ES-I3 (cell line): ENCODE data around the gene TLK2.

Experiments
- H3K36me3 ChIP-seq: 2 replicates; pipeline ENCODE4 v1.6.1; 2013; ENCODE audit warnings: mild to moderate bottlenecking, low read length, control low read depth, moderate library complexity; ENCODE audit not compliant: insufficient read depth
- H3K4me1 ChIP-seq: 2 replicates; pipeline ENCODE4 v1.6.1; 2013; ENCODE audit warnings: mild to moderate bottlenecking, control low read depth, low read length; ENCODE audit not compliant: insufficient read depth
- H3K9ac ChIP-seq: 2 replicates; pipeline ENCODE4 v1.6.1; 2013; ENCODE audit warnings: low read depth, mild to moderate bottlenecking, low read length, moderate library complexity
- H3K9me3 ChIP-seq: 2 replicates; pipeline ENCODE4 v1.6.1; 2013; ENCODE audit warnings: mild to moderate bottlenecking, low read length, moderate library complexity; ENCODE audit not compliant: control insufficient read depth, insufficient read depth

The TLK2 gene

DNA sequence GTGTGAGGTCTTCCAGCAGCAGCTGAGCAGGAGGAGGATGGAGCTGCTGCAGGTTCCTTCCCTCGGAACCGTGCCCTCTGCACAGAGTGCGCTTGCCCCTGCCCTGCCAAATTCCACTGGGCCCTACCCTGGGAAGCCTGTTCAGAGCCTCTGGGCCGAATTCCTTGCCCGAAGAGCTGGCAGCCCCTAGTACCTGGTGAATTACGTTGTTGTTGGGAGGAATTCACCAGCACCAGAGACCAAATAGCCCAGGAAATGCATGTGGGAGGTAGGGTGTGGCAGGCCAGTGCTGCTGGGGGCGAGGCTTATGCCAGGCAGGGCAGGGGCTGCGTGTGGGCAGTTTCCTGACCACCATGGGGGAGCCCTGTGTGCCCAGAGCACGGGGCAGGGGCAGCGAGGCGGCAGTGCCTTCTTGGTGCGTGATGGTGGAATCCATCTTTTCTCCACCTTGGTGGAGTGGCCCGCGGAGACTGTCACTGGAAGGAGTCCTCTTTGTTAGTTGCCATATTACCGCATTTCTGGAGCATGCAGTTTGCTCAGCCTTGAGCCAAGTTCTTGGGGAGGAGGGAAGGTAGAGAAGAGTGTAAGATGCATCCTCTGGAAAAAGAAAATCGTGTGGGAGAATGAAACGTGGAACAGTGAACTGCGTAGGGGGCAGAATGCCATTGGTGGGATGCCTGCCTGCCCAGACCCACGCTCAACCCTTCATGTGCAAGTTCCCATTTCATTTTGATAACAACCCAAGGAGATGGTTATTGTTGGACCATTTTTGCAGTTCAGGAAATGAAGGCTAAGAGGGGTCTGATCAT, 151.1 kb downstream of the TLK2 start:
- Histone ChIP-seq H3K4me1 (peaks cover 36% of the 10 kb centered on the region), H3K9me3 (no peaks in the 10 kb centered on the region), H3K36me3 (no peaks in the 10 kb centered on the region), H3K9ac (peak overlapping the region; percentile 97)

DNA sequence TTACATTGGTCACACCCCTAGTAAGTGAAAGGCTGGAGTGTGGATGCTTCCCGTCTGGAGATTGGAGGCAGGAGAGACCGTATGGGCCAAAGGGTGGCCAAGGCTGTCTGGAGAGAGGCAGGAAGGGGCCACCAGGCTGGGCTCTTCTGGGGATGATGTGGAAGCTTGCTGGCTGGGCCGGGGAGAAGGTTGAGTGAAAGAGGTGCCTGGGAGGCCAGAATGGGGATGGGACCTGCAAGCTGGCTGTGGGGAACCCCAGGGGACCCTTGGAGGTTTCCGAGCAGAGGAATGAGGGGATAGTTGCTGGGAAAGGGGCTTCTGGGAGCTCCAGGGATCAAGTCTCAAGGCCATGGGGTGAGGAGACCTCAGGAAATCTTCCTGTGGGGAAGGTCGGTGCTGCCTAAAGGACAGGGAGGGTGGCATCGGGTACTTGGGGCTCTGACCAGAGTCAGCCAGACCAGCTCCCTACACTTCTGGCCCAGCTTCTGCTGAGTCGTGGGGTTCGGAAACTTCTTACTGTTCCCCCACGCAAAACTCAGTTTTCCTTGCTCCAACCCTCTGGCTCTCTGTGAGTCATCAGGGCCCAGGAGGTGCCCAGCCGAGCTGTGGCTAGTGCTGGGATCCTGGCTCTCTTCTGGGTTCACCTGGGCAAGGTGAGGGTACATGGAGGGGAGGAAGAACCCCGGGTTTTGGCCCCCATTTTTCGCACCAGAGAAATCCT, 151.9 kb downstream of the TLK2 start:
- Histone ChIP-seq H3K9ac (no peak overlapping the region), H3K36me3 (no peaks in the 10 kb centered on the region), H3K9me3 (no peaks in the 10 kb centered on the region), H3K4me1 (peaks cover 36% of the 10 kb centered on the region)

DNA sequence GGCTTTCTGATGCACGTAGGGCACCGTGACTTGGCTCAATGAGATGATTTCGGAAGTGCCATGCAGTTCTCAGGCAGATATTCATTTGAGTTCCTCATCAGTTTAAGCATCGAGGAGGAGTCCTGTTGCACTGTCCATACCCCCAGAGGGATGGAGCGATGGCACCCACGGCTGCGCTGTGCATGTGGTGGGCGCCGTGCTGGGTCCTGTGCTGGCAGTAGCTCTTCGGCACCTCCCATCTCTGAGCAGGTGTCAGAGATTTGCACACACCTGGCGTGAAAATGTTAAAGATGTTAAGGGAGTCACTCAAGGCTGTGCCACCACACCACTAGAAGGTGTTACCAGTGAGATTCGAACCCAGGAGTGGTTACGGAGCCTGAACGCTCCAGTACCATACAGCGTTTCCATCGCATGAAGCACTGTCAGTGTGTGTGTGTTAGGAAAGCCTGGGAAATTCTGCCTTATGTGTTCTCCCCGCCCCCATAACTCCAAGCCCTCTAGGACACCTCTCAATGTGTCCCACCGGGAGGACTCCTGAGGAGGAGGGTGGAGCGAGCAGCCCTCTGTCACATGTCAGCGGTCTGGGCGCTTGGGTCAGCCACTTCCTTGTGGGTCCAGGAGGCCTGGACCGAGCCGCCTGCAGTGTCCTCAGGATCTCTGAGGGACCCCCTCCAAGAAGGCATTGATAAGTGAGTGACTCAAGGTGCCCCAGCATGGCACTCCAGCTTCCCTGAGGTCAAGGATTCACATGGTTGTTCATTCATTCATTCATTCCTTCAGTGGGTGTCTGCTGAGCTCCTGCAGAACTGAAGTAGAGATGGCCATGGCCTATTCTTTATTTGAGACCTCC, 152.7 kb downstream of the TLK2 start:
- Histone ChIP-seq H3K9ac (no peak overlapping the region), H3K36me3 (no peaks in the 10 kb centered on the region), H3K9me3 (no peaks in the 10 kb centered on the region), H3K4me1 (peaks cover 36% of the 10 kb centered on the region)

GRCh38 chr17:62631936-62632924, 153.6 kb downstream of the TLK2 start:
- peaks cover 36% of the 10 kb centered on the region for H3K4me1 ChIP-seq
- no peak overlapping the region for H3K9ac ChIP-seq
- H3K9me3 ChIP-seq, result no peaks in the 10 kb centered on the region
- H3K36me3 ChIP-seq, result no peaks in the 10 kb centered on the region

DNA sequence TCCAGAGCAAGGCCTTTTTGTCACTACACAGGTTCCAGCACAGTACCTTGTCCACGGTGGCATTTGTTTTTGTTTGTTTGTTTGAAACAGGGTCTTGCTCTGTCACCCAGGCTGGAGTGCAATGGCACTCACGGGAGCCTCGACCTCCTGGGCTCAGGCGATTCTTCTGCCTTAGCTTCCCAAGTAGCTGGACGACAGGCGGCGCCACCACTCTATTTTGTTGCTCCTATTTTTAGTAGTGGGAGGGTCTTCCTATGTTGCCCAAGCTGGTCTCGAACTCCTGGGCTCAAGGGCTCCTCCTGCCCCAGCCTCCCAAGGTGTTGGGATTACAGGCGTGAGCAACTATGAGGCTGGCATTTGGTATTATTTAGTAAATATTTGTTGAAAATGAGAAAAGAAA, 159.2 kb downstream of the TLK2 start:
- H3K9ac ChIP-seq, result no peak overlapping the region; the same call in 1 of the 2 replicates
- H3K36me3 ChIP-seq, result no peaks in the 10 kb centered on the region
- peaks cover 15% of the 10 kb centered on the region for H3K4me1 ChIP-seq
- H3K9me3 ChIP-seq, result no peaks in the 10 kb centered on the region

DNA sequence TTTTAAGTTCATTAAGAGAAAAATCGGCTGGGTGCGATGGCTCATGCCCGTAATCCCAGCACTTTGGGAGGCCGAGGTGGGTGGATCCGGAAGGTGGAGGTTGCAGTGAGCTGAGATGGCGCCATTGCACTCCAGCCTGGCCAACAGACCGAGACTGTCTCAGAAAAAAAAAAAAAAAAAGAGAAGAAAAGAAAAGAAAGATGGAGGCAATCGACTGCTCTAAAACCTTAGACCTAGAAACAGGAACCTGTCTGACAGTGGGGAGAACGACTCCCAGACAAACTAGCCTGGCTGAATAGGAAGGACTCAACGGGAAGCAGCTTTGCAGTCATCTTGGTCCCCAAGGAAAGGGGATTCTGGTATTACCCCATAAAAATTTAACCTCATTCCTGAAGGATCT, 162.5 kb downstream of the TLK2 start:
- Histone ChIP-seq H3K36me3 (no peaks in the 10 kb centered on the region), H3K9me3 (no peaks in the 10 kb centered on the region), H3K4me1 (peaks cover 8% of the 10 kb centered on the region; the same call in 1 of the 2 replicates), H3K9ac (no peak overlapping the region)

DNA sequence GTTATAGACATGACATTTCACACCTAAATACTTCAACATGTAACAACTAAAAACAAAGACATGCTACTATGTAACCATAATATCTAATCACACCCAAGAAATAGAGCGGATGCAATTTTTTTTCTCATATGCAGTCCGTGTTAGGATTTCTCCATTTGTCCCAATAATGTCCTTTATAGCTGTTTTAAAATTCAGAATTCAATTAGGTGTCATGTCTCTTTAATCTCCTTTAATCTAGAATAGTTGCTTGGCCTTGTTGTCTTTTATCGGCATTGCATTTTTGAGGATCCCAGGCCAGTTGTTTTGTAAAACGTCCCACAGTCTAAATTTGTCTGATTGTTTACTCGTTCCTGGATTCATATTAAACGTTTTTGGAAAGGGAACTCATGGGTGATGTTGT, 163.3 kb downstream of the TLK2 start:
- no peaks in the 10 kb centered on the region for H3K36me3 ChIP-seq
- H3K4me1 ChIP-seq, result peaks cover 8% of the 10 kb centered on the region; the same call in 1 of the 2 replicates
- no peak overlapping the region for H3K9ac ChIP-seq
- H3K9me3 ChIP-seq, result no peaks in the 10 kb centered on the region

GRCh38 chr17:62643496-62643895, 164.9 kb downstream of the TLK2 start:
- Histone ChIP-seq H3K4me1 (peaks cover 6% of the 10 kb centered on the region; the same call in 1 of the 2 replicates), H3K9me3 (no peaks in the 10 kb centered on the region), H3K36me3 (no peaks in the 10 kb centered on the region), H3K9ac (no peak overlapping the region)

GRCh38 chr17:62644487-62645173, 166.0 kb downstream of the TLK2 start:
- Histone ChIP-seq H3K9ac (peak overlapping the region; percentile 69), H3K4me1 (peaks cover 11% of the 10 kb centered on the region; the same call in 1 of the 2 replicates)

GRCh38 chr17:62648251-62648955, 169.8 kb downstream of the TLK2 start:
- no peaks in the 10 kb centered on the region for H3K36me3 ChIP-seq
- H3K9ac ChIP-seq, result no peak overlapping the region
- H3K4me1 ChIP-seq, result peaks cover 12% of the 10 kb centered on the region; the same call in 1 of the 2 replicates
- no peaks in the 10 kb centered on the region for H3K9me3 ChIP-seq

More at GRCh38 chr17:62644487-62645173, 166.0 kb downstream of the TLK2 start:
- Histone ChIP-seq H3K9me3 (no peaks in the 10 kb centered on the region), H3K36me3 (no peaks in the 10 kb centered on the region)

DNA sequence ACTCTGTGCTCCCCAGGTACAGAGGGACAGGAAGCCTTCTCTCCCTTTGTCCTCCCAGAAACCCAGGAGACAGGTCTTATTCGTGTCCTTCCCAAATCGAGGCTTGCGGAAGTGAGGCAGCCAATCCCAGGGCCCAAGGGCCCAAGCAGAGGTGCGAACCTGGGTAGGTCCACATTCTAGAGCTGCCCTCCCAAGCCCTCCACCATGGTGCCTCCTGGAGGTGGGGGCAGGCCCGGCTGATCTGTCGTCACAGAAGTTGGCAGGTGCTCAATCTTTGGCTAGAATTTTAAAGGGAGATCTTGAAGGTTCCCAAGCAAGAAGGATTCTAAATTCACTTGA, 170.3 kb downstream of the TLK2 start:
- Histone ChIP-seq H3K4me1 (peaks cover 17% of the 10 kb centered on the region; the same call in 1 of the 2 replicates), H3K9ac (no peak overlapping the region)

GRCh38 chr17:62649570-62649969, 170.9 kb downstream of the TLK2 start:
- H3K9ac ChIP-seq, result no peak overlapping the region
- no peaks in the 10 kb centered on the region for H3K9me3 ChIP-seq
- H3K36me3 ChIP-seq, result no peaks in the 10 kb centered on the region
- H3K4me1 ChIP-seq, result peaks cover 23% of the 10 kb centered on the region; the same call in 1 of the 2 replicates

More for the DNA sequence above, 170.3 kb downstream of the TLK2 start:
- no peaks in the 10 kb centered on the region for H3K36me3 ChIP-seq
- no peaks in the 10 kb centered on the region for H3K9me3 ChIP-seq
